Glomerular visceral epithelial cell (primary cell): ENCODE results near the gene EXD1.

Experiments used
- DNase-seq: peaks from one replicate; pipeline ENCODE4 v3.0.0-alpha.2; 2016; ENCODE audit errors: extremely low spot score

The EXD1 gene

GRCh38 chr15:41231422-41232226, 1.1 kb upstream of the EXD1 start:
- DNase-seq: peak; percentile 27

- DNase-seq: no peak
These were observed 260 bp downstream of the EXD1 start for GRCh38 chr15:41230345-41230649.

GRCh38 chr15:41219381-41219780, 11.2 kb downstream of the EXD1 start:
- DNase-seq: no peak

- DNase-seq: no peak
These were observed 11.7 kb downstream of the EXD1 start for GRCh38 chr15:41218851-41219250.

GRCh38 chr15:41215708-41216107, 14.8 kb downstream of the EXD1 start:
- DNase-seq: no peak

- DNase-seq: peak; percentile 88
These were observed 22.7 kb downstream of the EXD1 start for GRCh38 chr15:41207687-41208448.

GRCh38 chr15:41205315-41205714, 25.2 kb downstream of the EXD1 start:
- no peak for DNase-seq

- no peak for DNase-seq
These were observed 27.2 kb downstream of the EXD1 start for GRCh38 chr15:41203395-41203794.

GRCh38 chr15:41199470-41199869, 31.1 kb downstream of the EXD1 start:
- no peak for DNase-seq

GRCh38 chr15:41194444-41194843, 36.1 kb downstream of the EXD1 start:
- no peak for DNase-seq

- DNase-seq: peak; percentile 2
These were observed 47.0 kb downstream of the EXD1 start for GRCh38 chr15:41183581-41183980.

GRCh38 chr15:41182266-41182665, 48.3 kb downstream of the EXD1 start:
- DNase-seq: no peak

GRCh38 chr15:41180206-41180789, 50.3 kb downstream of the EXD1 start:
- no peak for DNase-seq

- DNase-seq: no peak
These were observed 60.8 kb downstream of the EXD1 start for GRCh38 chr15:41169781-41170180.

- no peak for DNase-seq
These were observed 61.5 kb downstream of the EXD1 start for GRCh38 chr15:41169086-41169485.

- DNase-seq: no peak
These were observed 68.8 kb downstream of the EXD1 start for GRCh38 chr15:41161736-41162135.

GRCh38 chr15:41161336-41161735, 69.2 kb downstream of the EXD1 start:
- DNase-seq: no peak

- DNase-seq: no peak
These were observed 69.8 kb downstream of the EXD1 start for GRCh38 chr15:41160639-41161315.

GRCh38 chr15:41154412-41154811, 76.1 kb downstream of the EXD1 start:
- DNase-seq: no peak

- DNase-seq: no peak
These were observed 76.8 kb downstream of the EXD1 start for GRCh38 chr15:41153733-41154132.

- DNase-seq: no peak
These were observed 79.0 kb downstream of the EXD1 start for GRCh38 chr15:41151451-41152005.

GRCh38 chr15:41150279-41150678, 80.3 kb downstream of the EXD1 start:
- no peak for DNase-seq
